ENCODE results near the gene NUP153.

- TF ChIP-seq POLR2A (IDR thresholded peaks at IDR 0.05; ENCODE audit: low read depth) (no peak), CTCF (IDR thresholded peaks at IDR 0.05) (no peak), POLR2AphosphoS5 (IDR thresholded peaks at IDR 0.05) (no peak)
These were observed 122.9 kb downstream of the NUP153 start for GRCh38 chr6:17583811-17584210.

Data from esophagus muscularis mucosa (tissue), 3 donors.